Neural crest cell (in vitro differentiated cells): ENCODE results near the gene DDX56. TPM values are rescaled to one million over a fixed set of nuclear protein-coding genes. Genes with fewer than 3 reads are reported as not detected.

Source experiments
- DNase-seq: peaks from one replicate; pipeline ENCODE4 v3.0.0; 2021; ENCODE audit warnings: low read depth, mixed read lengths, low spot score
- H3K27ac Mint-ChIP-seq: one replicate; pipeline ENCODE4 v1.8.0; 2021; ENCODE audit warnings: mild to moderate bottlenecking, mixed read lengths; ENCODE audit not compliant: unreplicated experiment
- H3K27me3 Mint-ChIP-seq: 2 replicates; pipeline ENCODE4 v1.8.0; 2021; ENCODE audit warnings: low read depth, mild to moderate bottlenecking, mixed read lengths
- H3K36me3 Mint-ChIP-seq: 2 replicates; pipeline ENCODE4 v1.8.0; 2021; ENCODE audit warnings: low read depth, mild to moderate bottlenecking, mixed read lengths
- H3K4me1 Mint-ChIP-seq: 2 replicates; pipeline ENCODE4 v1.8.0; 2021; ENCODE audit warnings: mixed read lengths
- H3K4me3 Mint-ChIP-seq: one replicate; pipeline ENCODE4 v1.8.0; 2021; ENCODE audit warnings: mild to moderate bottlenecking, mixed read lengths
- H3K9me3 Mint-ChIP-seq: 2 replicates; pipeline ENCODE4 v1.8.0; 2021; ENCODE audit warnings: mixed read lengths
- total RNA-seq: library from RNA; stranded (reverse); gene quantifications from 2 replicates; pipeline ENCODE4 v1.2.1, GENCODE V29; 2021
- TF ChIP-seq, protein P1 (sequence below): fragments of 200-600 bp; sonication (generic); conservative IDR thresholded peaks from 2 replicates; pipeline ENCODE4 v1.5.0; 2021; ENCODE audit warnings: antibody characterized with exemption, mild to moderate bottlenecking

DDX56 gene
- total RNA-seq, 1 donor from 2014 or later: 111 TPM

DNA sequence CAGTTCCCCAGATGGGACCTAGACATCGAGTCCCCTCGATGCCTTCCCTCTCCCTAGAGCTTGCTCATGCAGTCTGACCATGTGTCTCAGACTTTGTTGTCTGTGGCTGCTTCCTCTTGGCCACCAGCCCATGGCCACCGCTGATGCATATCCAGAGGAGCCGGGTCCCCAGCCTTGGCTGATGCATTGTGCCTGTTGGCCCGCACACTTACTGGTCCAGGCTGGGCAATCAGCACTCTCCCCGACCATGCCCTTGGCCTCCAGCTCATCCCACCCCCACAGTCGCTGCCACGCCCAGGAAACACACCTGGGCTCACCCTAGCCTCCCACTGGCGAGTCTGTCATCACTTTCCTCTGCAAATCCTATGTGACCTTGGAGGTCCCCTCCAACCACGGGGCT lies 42.7 kb downstream of the DDX56 start:
- no peak overlapping the region for H3K4me3 Mint-ChIP-seq
- H3K27ac Mint-ChIP-seq: no peak overlapping the region
- no peak for DNase-seq
- H3K36me3 Mint-ChIP-seq: peaks cover 2% of the 10 kb centered on the region
- TF ChIP-seq, protein P1, sequence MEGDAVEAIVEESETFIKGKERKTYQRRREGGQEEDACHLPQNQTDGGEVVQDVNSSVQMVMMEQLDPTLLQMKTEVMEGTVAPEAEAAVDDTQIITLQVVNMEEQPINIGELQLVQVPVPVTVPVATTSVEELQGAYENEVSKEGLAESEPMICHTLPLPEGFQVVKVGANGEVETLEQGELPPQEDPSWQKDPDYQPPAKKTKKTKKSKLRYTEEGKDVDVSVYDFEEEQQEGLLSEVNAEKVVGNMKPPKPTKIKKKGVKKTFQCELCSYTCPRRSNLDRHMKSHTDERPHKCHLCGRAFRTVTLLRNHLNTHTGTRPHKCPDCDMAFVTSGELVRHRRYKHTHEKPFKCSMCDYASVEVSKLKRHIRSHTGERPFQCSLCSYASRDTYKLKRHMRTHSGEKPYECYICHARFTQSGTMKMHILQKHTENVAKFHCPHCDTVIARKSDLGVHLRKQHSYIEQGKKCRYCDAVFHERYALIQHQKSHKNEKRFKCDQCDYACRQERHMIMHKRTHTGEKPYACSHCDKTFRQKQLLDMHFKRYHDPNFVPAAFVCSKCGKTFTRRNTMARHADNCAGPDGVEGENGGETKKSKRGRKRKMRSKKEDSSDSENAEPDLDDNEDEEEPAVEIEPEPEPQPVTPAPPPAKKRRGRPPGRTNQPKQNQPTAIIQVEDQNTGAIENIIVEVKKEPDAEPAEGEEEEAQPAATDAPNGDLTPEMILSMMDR: no peak
- H3K9me3 Mint-ChIP-seq: peaks cover 2% of the 10 kb centered on the region
- no peaks in the 10 kb centered on the region for H3K4me1 Mint-ChIP-seq
- peaks cover 2% of the 10 kb centered on the region for H3K27me3 Mint-ChIP-seq

DNA sequence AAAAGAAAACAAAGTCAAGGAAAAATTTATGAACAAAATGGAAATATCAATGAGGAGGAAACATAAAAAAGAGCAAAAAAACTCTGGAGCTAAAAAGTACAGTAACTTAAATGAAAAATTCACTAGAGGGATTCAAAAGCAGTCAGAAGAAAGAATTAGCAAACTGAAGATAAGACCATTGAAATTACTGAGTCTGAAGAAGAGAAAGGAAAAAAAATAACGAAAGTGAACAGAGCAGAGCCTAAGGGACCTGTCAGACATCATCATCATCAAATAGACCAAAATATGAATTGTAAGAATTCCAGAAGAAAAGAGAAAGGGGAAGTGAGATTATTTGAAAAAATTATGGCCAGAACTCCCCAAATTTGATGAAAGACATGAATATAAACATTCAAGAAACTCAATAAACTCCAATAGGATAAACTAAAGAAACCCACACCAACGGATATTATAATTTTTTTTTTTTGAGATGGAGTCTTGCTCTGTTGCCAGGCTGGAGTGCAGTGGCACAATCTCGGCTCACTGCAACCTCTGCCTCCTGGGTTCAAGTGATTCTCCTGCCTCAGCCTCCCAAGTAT lies 48.8 kb downstream of the DDX56 start:
- H3K4me3 Mint-ChIP-seq: no peak overlapping the region
- no peak for DNase-seq
- TF ChIP-seq, protein P1: no peak
- H3K4me1 Mint-ChIP-seq: no peaks in the 10 kb centered on the region
- peaks cover 7% of the 10 kb centered on the region for H3K9me3 Mint-ChIP-seq
- H3K36me3 Mint-ChIP-seq: peaks cover 5% of the 10 kb centered on the region
- no peak overlapping the region for H3K27ac Mint-ChIP-seq
- peaks cover 8% of the 10 kb centered on the region for H3K27me3 Mint-ChIP-seq

DNA sequence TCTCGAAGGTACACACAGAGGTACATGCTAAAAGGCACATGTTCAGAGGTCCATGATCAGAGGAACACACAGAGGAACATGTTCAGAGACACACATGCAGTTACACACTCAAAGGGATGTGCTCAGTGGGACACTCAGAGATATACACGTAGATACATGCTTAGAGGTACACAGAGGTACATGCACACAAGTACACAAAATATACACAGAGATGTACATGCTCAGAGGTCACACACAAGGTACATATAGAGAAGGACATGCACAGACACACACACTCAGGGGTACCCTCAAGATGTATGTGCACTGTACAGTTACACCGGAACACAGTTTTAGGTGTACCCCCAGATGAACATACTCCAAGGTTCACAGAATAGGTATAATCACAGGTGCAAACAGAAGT lies 51.4 kb downstream of the DDX56 start:
- Mint-ChIP-seq H3K4me1 (no peaks in the 10 kb centered on the region), H3K4me3 (no peak overlapping the region), H3K27ac (no peak overlapping the region), H3K9me3 (peaks cover 5% of the 10 kb centered on the region), H3K27me3 (peaks cover 6% of the 10 kb centered on the region), H3K36me3 (peaks cover 3% of the 10 kb centered on the region)
- DNase-seq: no peak
- TF ChIP-seq, protein P1: no peak

DNA sequence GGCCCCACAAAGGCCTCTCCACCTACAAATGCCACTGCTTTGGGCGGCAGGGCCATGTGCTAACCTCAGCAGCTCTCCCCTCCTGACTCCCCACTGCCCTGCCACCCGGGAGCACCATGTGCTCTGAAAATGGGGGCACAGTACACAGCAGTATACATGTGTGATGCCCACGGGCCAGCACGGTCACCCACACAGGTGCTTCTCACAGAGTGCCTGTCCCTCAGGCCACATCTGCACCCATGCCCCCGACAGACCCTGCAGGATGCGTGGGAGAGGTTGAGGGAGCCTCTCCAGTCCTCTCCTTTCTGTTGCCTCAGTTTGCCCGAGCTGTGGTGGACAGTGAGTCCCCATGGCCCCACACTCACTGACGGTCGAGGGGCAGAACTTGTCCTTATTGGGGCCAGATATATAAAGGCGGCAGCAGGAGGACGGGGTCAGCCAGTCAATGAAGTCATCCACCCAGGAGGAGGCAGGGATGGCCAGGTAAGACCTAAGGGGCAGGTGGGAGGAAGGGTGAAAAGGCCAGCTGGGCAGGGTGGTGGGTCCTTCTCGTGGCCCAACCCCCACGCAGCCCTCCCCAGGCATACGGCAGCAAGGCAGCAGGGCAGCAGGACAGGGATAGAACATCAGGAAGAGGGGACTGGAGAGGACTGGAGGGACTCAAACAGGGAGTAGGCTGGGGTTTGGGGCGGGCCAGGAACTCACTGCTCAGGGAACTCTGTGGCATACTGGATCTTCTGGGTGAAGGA lies 52.2 kb downstream of the DDX56 start:
- TF ChIP-seq, protein P1: no peak
- H3K36me3 Mint-ChIP-seq: peaks cover 3% of the 10 kb centered on the region
- H3K4me1 Mint-ChIP-seq: no peaks in the 10 kb centered on the region
- H3K9me3 Mint-ChIP-seq: peaks cover 5% of the 10 kb centered on the region
- H3K27me3 Mint-ChIP-seq: peaks cover 6% of the 10 kb centered on the region
- no peak overlapping the region for H3K4me3 Mint-ChIP-seq
- no peak for DNase-seq
- no peak overlapping the region for H3K27ac Mint-ChIP-seq

DNA sequence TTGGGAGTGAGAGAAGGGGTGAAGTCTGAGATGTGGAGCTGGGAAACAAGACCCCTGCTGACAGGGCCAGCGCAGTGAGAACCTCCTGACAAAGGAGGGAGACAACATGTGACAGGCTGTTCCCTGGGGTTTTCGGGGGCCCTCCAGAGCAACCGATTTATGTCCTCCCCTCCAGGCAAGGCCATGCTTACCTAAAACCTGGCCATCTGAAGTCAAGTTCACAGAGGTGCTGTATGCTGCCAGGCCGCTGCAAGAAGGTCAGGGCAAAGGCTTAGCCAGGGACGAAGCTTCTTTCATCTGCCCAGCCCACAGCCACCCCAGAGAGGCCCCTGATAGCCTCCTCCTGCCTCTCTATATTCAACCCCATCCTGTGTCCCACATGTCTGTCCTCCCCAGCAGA lies 53.1 kb downstream of the DDX56 start:
- H3K36me3 Mint-ChIP-seq: peaks cover 3% of the 10 kb centered on the region
- H3K4me3 Mint-ChIP-seq: no peak overlapping the region
- no peaks in the 10 kb centered on the region for H3K4me1 Mint-ChIP-seq
- no peak for DNase-seq
- H3K27me3 Mint-ChIP-seq: peaks cover 6% of the 10 kb centered on the region
- TF ChIP-seq, protein P1: no peak
- H3K27ac Mint-ChIP-seq: no peak overlapping the region
- H3K9me3 Mint-ChIP-seq: peaks cover 5% of the 10 kb centered on the region
